ENCODE results near the gene ERGIC1.
"Not testable (repeated sequence)": the region's sequence is repeated elsewhere in the genome, so short reads cannot be mapped to it uniquely, and the experiment has no call there.

DNA sequence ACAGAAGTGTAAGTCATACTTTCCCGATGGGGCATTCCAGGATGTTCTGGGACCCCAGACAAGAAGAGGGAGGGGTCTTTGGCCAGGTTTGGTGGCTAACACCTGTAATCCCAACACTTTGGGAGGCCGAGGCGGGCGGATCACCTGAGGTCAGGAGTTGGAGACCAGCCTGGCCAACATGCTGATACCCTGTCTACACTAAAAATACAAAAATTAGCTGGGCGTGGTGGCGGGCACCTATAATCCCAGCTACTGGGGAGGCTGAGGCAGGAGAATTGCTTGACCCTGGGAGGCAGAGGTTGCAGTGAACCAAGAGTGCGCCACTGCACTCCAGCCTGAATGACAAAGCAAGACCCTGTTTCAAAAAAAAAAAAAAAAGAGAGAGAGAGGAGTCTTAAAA lies 63.0 kb downstream of the ERGIC1 start:
- TF ChIP-seq CTCF (IDR thresholded peaks at IDR 0.05; ENCODE audit: control extremely low read depth in 1 of 3, insufficient read depth in 1 of 3, low read depth in 1 of 3, low read length in 3 of 3); KDM5A (IDR thresholded peaks at IDR 0.05; ENCODE audit: low read length); RNF2 (IDR thresholded peaks at IDR 0.05; ENCODE audit: borderline replicate concordance, low read depth, low read length, missing control alignments, poor library complexity, severe bottlenecking); CEBPB (IDR thresholded peaks at IDR 0.05; ENCODE audit: low read depth, low read length); EP300 (IDR thresholded peaks at IDR 0.05; ENCODE audit: borderline replicate concordance in 1 of 2, low read depth in 2 of 2, low read length in 2 of 2); E2F6 (IDR thresholded peaks at IDR 0.05); BCL11A (IDR thresholded peaks at IDR 0.05; ENCODE audit: low read depth in 2 of 2, low read length in 2 of 2); SP1 (IDR thresholded peaks at IDR 0.05; ENCODE audit: low read depth, low read length); MAFK (IDR thresholded peaks at IDR 0.05; ENCODE audit: low read depth, low read length); HDAC6 (IDR thresholded peaks at IDR 0.05; ENCODE audit: low read depth, low read length); HDAC2 (IDR thresholded peaks at IDR 0.05; ENCODE audit: borderline replicate concordance in 1 of 2, low read depth in 2 of 2, low read length in 2 of 2); JUND (IDR thresholded peaks at IDR 0.05; ENCODE audit: low read length); JUN (IDR thresholded peaks at IDR 0.05; ENCODE audit: low read depth, low read length); YY1 (IDR thresholded peaks at IDR 0.05; ENCODE audit: low read depth, low read length): not testable (repeated sequence)
